HepG2 (cell line): ENCODE results near the gene RGSL1.

Experiments used
- ASH2L ChIP-seq: fragments of 300-600, 200-600 bp; sonication (generic); IDR thresholded peaks from 2 replicates; pipeline ENCODE4 v1.7.0; 2017; ENCODE audit warnings: low read depth, mild to moderate bottlenecking, moderate library complexity, mixed read lengths, low read length; ENCODE audit not compliant: insufficient read length
- CAMTA2 ChIP-seq: sonication (generic); formaldehyde crosslinking; IDR thresholded peaks from 2 replicates; pipeline ENCODE4 v1.4.0; 2020; ENCODE audit warnings: mild to moderate bottlenecking, missing genetic modification reagents, borderline replicate concordance
- EZH2 ChIP-seq: conservative IDR thresholded peaks from 2 replicates; pipeline ENCODE4 v1.6.1; 2012; ENCODE audit warnings: mild to moderate bottlenecking, low read depth, low read length, moderate library complexity
- FOSL1 ChIP-seq: sonication (generic); formaldehyde crosslinking; IDR thresholded peaks from 2 replicates; pipeline ENCODE4 v1.9.0; 2021; ENCODE audit warnings: missing genetic modification reagents, borderline replicate concordance
- GZF1 ChIP-seq: sonication (generic); formaldehyde crosslinking; IDR thresholded peaks from 2 replicates; pipeline ENCODE4 v1.5.1; 2020; ENCODE audit warnings: mild to moderate bottlenecking, missing genetic modification reagents
- ISX ChIP-seq: sonication (generic); formaldehyde crosslinking; conservative IDR thresholded peaks from 2 replicates; pipeline ENCODE4 v1.5.0; 2020; ENCODE audit warnings: missing genetic modification reagents
- NONO ChIP-seq, 2 experiments: fragments of 450-650 bp in 1 of 2; sonication (generic) in 1 of 2; formaldehyde crosslinking in 1 of 2; IDR thresholded peaks in 1 of 2; conservative IDR thresholded peaks in 1 of 2; 2 replicates each; pipeline versions ENCODE4 v1.6.1 to v1.8.0; 2017 to 2022; ENCODE audit warnings: mild to moderate bottlenecking in 1 of 2, missing genetic modification reagents in 1 of 2, moderate library complexity in 1 of 2
- RAD21 ChIP-seq: fragments of 450-650 bp; formaldehyde crosslinking; IDR thresholded peaks from 2 replicates; pipeline ENCODE4 v1.5.0; 2020; ENCODE audit warnings: mild to moderate bottlenecking
- ZBTB20 ChIP-seq: sonication (generic); formaldehyde crosslinking; IDR thresholded peaks from 2 replicates; pipeline ENCODE4 v1.8.1; 2023; ENCODE audit warnings: missing genetic modification reagents, low read depth, mild to moderate bottlenecking, borderline replicate concordance
- ZNF761 ChIP-seq: sonication (generic); formaldehyde crosslinking; conservative IDR thresholded peaks from 2 replicates; pipeline ENCODE4 v1.4.0; 2020; ENCODE audit warnings: mild to moderate bottlenecking, missing genetic modification reagents
- ZSCAN9 ChIP-seq: IDR thresholded peaks from 2 replicates; pipeline ENCODE4 v1.6.1; 2016; ENCODE audit warnings: borderline replicate concordance
- TF ChIP-seq, protein P1 (sequence below): sonication (generic); formaldehyde crosslinking; IDR thresholded peaks from 2 replicates; pipeline ENCODE4 v1.5.0; 2020; ENCODE audit warnings: mild to moderate bottlenecking, missing genetic modification reagents
- TF ChIP-seq, protein P2 (sequence below), 2 experiments: fragments of 450-650 bp in 1 of 2; sonication (generic) in 1 of 2; formaldehyde crosslinking; IDR thresholded peaks; 2 replicates each; pipeline versions ENCODE4 v1.5.0 to v1.8.0; 2020 to 2022; ENCODE audit warnings: mild to moderate bottlenecking in 1 of 2, missing genetic modification reagents in 1 of 2
- TF ChIP-seq, protein P3 (sequence below): IDR thresholded peaks from 2 replicates; pipeline ENCODE4 v1.6.1; 2016

DNA sequence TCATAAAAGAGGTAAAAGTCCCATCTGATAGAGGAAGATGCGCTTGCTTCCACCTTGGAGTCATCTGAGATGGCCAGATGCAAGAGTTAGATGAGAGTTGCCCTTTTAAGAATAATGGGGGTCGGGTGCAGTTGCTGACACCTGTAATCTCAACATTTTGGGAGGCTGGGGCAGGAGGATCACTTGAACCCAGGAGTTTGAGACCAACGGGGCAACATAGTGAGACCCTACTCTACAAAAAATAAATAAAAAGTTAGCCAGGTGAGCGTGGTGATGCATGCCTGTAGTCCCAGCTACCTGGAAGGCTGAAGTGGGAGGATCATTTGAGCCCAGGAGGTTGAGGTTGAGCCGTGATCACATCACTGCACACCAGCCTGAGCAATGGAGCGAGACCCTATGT lies 36.0 kb upstream of the RGSL1 start:
- TF ChIP-seq ASH2L (no peak), ISX (CRISPR knock-in tag) (no peak), GZF1 (no peak), EZH2 (no peak), FOSL1 (CRISPR knock-in tag) (no peak), ZSCAN9 (no peak), RAD21 (no peak), NONO (IDR thresholded peaks at IDR 0.05) (no peak), NONO (CRISPR knock-in tag; conservative IDR thresholded peaks at IDR 0.05) (no peak), ZBTB20 (CRISPR knock-in tag) (no peak), CAMTA2 (CRISPR knock-in tag) (no peak), ZNF761 (no peak)
- TF ChIP-seq, protein P1, sequence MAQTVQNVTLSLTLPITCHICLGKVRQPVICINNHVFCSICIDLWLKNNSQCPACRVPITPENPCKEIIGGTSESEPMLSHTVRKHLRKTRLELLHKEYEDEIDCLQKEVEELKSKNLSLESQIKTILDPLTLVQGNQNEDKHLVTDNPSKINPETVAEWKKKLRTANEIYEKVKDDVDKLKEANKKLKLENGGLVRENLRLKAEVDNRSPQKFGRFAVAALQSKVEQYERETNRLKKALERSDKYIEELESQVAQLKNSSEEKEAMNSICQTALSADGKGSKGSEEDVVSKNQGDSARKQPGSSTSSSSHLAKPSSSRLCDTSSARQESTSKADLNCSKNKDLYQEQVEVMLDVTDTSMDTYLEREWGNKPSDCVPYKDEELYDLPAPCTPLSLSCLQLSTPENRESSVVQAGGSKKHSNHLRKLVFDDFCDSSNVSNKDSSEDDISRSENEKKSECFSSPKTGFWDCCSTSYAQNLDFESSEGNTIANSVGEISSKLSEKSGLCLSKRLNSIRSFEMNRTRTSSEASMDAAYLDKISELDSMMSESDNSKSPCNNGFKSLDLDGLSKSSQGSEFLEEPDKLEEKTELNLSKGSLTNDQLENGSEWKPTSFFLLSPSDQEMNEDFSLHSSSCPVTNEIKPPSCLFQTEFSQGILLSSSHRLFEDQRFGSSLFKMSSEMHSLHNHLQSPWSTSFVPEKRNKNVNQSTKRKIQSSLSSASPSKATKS (CRISPR knock-in tag) = no peak
- TF ChIP-seq, protein P2, sequence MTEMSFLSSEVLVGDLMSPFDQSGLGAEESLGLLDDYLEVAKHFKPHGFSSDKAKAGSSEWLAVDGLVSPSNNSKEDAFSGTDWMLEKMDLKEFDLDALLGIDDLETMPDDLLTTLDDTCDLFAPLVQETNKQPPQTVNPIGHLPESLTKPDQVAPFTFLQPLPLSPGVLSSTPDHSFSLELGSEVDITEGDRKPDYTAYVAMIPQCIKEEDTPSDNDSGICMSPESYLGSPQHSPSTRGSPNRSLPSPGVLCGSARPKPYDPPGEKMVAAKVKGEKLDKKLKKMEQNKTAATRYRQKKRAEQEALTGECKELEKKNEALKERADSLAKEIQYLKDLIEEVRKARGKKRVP (CRISPR knock-in tag; IDR thresholded peaks at IDR 0.05) = no peak
- TF ChIP-seq, protein P3, sequence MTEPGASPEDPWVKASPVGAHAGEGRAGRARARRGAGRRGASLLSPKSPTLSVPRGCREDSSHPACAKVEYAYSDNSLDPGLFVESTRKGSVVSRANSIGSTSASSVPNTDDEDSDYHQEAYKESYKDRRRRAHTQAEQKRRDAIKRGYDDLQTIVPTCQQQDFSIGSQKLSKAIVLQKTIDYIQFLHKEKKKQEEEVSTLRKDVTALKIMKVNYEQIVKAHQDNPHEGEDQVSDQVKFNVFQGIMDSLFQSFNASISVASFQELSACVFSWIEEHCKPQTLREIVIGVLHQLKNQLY = no peak
